ENCODE results near the gene OR2T4.

DNA sequence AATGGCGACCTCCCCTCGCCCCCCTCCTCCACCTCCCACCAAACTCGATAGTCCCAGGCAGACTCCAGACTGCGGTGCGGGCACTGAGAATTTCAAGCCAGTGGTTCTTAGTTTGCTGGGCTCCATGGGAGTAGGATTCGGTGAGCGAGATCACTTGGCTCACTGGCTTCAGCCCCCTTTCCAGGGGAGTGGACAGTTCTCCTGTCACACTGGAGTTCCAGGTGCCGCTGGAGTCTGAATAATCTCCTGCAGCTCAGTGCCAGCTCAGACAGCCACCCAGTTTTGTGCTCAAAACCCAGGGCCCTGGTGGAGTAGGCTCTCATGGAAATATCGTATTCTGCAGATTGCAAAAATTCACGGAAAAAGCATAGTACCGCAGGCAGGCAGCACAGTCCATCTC, 44.7 kb upstream of the OR2T4 start:
- no peak for TF ChIP-seq CTCF (IDR thresholded peaks at IDR 0.05; ENCODE audit: poor library complexity, severe bottlenecking)
- TF ChIP-seq REST (IDR thresholded peaks at IDR 0.05; ENCODE audit: borderline replicate concordance): no peak
- no peak for TF ChIP-seq EP300 (conservative IDR thresholded peaks at IDR 0.05; ENCODE audit: poor library complexity, severe bottlenecking)
- TF ChIP-seq EZH2 (IDR thresholded peaks at IDR 0.05; ENCODE audit: borderline replicate concordance, insufficient read depth, low read length, poor library complexity, severe bottlenecking): no peak
